HepG2 (cell line): ENCODE measurements around the gene CHRNB2. TPM values are rescaled to one million over a fixed set of nuclear protein-coding genes. Genes with fewer than 3 reads are reported as not detected.

ENCODE experiments used
- ADNP ChIP-seq: sonication (generic); formaldehyde crosslinking; IDR thresholded peaks from 2 replicates; pipeline ENCODE4 v1.4.0; 2020; ENCODE audit warnings: missing genetic modification reagents
- CENPX ChIP-seq: sonication (generic); formaldehyde crosslinking; IDR thresholded peaks from 2 replicates; pipeline ENCODE4 v1.9.0; 2021; ENCODE audit warnings: mild to moderate bottlenecking, missing genetic modification reagents, moderate library complexity
- CREBL2 ChIP-seq: sonication (generic); formaldehyde crosslinking; IDR thresholded peaks from 2 replicates; pipeline ENCODE4 v1.8.1; 2023; ENCODE audit warnings: missing genetic modification reagents, mild to moderate bottlenecking, borderline replicate concordance
- GRHL1 ChIP-seq: sonication (generic); formaldehyde crosslinking; conservative IDR thresholded peaks from 2 replicates; pipeline ENCODE4 v1.8.0; 2022; ENCODE audit warnings: missing genetic modification reagents
- KDM2A ChIP-seq: sonication (generic); formaldehyde crosslinking; IDR thresholded peaks from 2 replicates; pipeline ENCODE4 v1.4.0; 2020; ENCODE audit warnings: low read depth, missing genetic modification reagents, borderline replicate concordance
- MTERF4 ChIP-seq: sonication (generic); formaldehyde crosslinking; IDR thresholded peaks from 2 replicates; pipeline ENCODE4 v1.8.0; 2023; ENCODE audit warnings: mild to moderate bottlenecking, missing genetic modification reagents
- SNAPC4 ChIP-seq: sonication (generic); formaldehyde crosslinking; IDR thresholded peaks from 2 replicates; pipeline ENCODE4 v1.4.0; 2020; ENCODE audit warnings: mild to moderate bottlenecking, missing genetic modification reagents
- SRSF9 ChIP-seq: fragments of 200-400 bp; formaldehyde crosslinking; IDR thresholded peaks from 2 replicates; pipeline ENCODE4 v1.6.1; 2018; ENCODE audit warnings: borderline replicate concordance, mild to moderate bottlenecking, low read depth, low read length; ENCODE audit not compliant: insufficient read depth, poor library complexity, severe bottlenecking
- TRIM22 ChIP-seq: fragments of 450-650 bp; IDR thresholded peaks from 2 replicates; pipeline ENCODE4 v1.6.1; 2017
- ZC3H4 ChIP-seq: sonication (generic); formaldehyde crosslinking; IDR thresholded peaks from 2 replicates; pipeline ENCODE4 v1.4.0; 2020; ENCODE audit warnings: missing genetic modification reagents, borderline replicate concordance
- ZFP1 ChIP-seq: IDR thresholded peaks from 2 replicates; pipeline ENCODE4 v1.6.1; 2016
- ZNF280D ChIP-seq: sonication (generic); formaldehyde crosslinking; IDR thresholded peaks from 2 replicates; pipeline ENCODE4 v1.5.1; 2020; ENCODE audit warnings: mild to moderate bottlenecking, missing genetic modification reagents
- ZNF704 ChIP-seq: sonication (generic); formaldehyde crosslinking; IDR thresholded peaks from 2 replicates; pipeline ENCODE4 v1.8.1; 2023; ENCODE audit warnings: mild to moderate bottlenecking, inconsistent platforms, moderate library complexity, missing genetic modification reagents, borderline replicate concordance
- polyA plus RNA-seq, 8 experiments: library from polyadenylated mRNA; depleted of rRNA in 3 of 8; stranded (reverse) in 7 of 8; unstranded in 1 of 8; fragments of >200 nt; fragmentation: Illumina TruSeq in 4 of 8; extraction: Trizol in 4 of 8; gene quantifications; 2 replicates each; pipeline versions ENCODE4 v1.2.1 to v1.2.3, GENCODE V29; 2011 to 2016; ENCODE audit warnings: low read depth in 4 of 8, missing spikeins in 1 of 8, mixed read lengths in 1 of 8; ENCODE audit not compliant: insufficient read depth in 1 of 8
- total RNA-seq, 5 experiments: library from RNA; depleted of rRNA; stranded (reverse); fragments of >200 nt; fragmentation: Illumina TruSeq; extraction: Trizol; gene quantifications; 2 replicates each; pipeline ENCODE4 v1.2.3, GENCODE V29; 2016; ENCODE audit warnings: low read depth in 1 of 5

The CHRNB2 gene
- total and polyA plus RNA-seq, 2 of the 13 experiments (the other 11 are each of a cell fraction or from before 2014, with no cell fraction given) = 0.03 to 0.07 TPM

GRCh38 chr1:154607609-154608396 is 40.2 kb downstream of the CHRNB2 start, which contains the start of gene ADAR (continued):
- no peak for TF ChIP-seq TRIM22
- TF ChIP-seq MTERF4 (CRISPR knock-in tag) = peak; percentile 91
- TF ChIP-seq ZNF704 (CRISPR knock-in tag) = no peak
- TF ChIP-seq GRHL1 = no peak
- no peak for TF ChIP-seq SNAPC4 (CRISPR knock-in tag)
- TF ChIP-seq ZFP1 = no peak
- no peak for TF ChIP-seq ZNF280D (CRISPR knock-in tag)
- no peak for TF ChIP-seq ZC3H4 (CRISPR knock-in tag)
- TF ChIP-seq KDM2A (CRISPR knock-in tag) = no peak; the same call in 1 of the 2 replicates
- TF ChIP-seq ADNP (CRISPR knock-in tag) = 0 out of 2 replicates have a peak, but pooled peaks have one; percentile 14
- TF ChIP-seq SRSF9 = no peak
- no peak for TF ChIP-seq CREBL2
- TF ChIP-seq CENPX (CRISPR knock-in tag) = no peak
